HG03460 (cell line): ENCODE results near the gene CD48.

Experiments used
- ATAC-seq: cut with Tn5 transposase; IDR thresholded peaks from one replicate; pipeline ENCODE4 v1.9.1; 2021; ENCODE audit not compliant: unreplicated experiment

The CD48 gene

GRCh38 chr1:160680399-160680798 is 31.2 kb downstream of the CD48 start:
- no peak for ATAC-seq

GRCh38 chr1:160679893-160680292 is 31.7 kb downstream of the CD48 start:
- ATAC-seq = no peak

GRCh38 chr1:160676869-160677597 is 34.6 kb downstream of the CD48 start:
- ATAC-seq = no peak

- peak; percentile 49 for ATAC-seq
These were observed 35.8 kb downstream of the CD48 start for GRCh38 chr1:160675641-160676410.

- ATAC-seq = no peak
These were observed 37.2 kb downstream of the CD48 start for GRCh38 chr1:160674415-160674814.

GRCh38 chr1:160672789-160673695 is 38.6 kb downstream of the CD48 start:
- no peak for ATAC-seq

- ATAC-seq = no peak
These were observed 39.8 kb downstream of the CD48 start for GRCh38 chr1:160671603-160672517.

GRCh38 chr1:160670701-160671100 is 40.9 kb downstream of the CD48 start:
- ATAC-seq = no peak

GRCh38 chr1:160669802-160670201 is 41.8 kb downstream of the CD48 start:
- ATAC-seq = no peak

GRCh38 chr1:160669276-160669675 is 42.3 kb downstream of the CD48 start:
- ATAC-seq = no peak

- no peak for ATAC-seq
These were observed 43.7 kb downstream of the CD48 start for GRCh38 chr1:160667896-160668295.

- no peak for ATAC-seq
These were observed 45.6 kb downstream of the CD48 start for GRCh38 chr1:160666079-160666442.

GRCh38 chr1:160665330-160666078 is 46.1 kb downstream of the CD48 start:
- ATAC-seq = no peak

- ATAC-seq = peak; percentile 68
These were observed 47.0 kb downstream of the CD48 start for GRCh38 chr1:160664573-160665051.

GRCh38 chr1:160662910-160663309 is 48.7 kb downstream of the CD48 start:
- ATAC-seq = no peak

GRCh38 chr1:160659566-160659965 is 52.1 kb downstream of the CD48 start:
- ATAC-seq = no peak

GRCh38 chr1:160658814-160659193 is 52.8 kb downstream of the CD48 start:
- no peak for ATAC-seq

GRCh38 chr1:160658162-160658813 is 53.3 kb downstream of the CD48 start:
- ATAC-seq = no peak

GRCh38 chr1:160657250-160657781 is 54.3 kb downstream of the CD48 start:
- ATAC-seq = no peak
